Measurements from ENCODE around the gene MSH3.
"Not testable (repeated sequence)": the region's sequence is repeated elsewhere in the genome, so short reads cannot be mapped to it uniquely, and the experiment has no call there.

The MSH3 gene

GRCh38 chr5:80632700-80633099 is 21.8 kb upstream of the MSH3 start:
- no peaks in the 10 kb centered on the region for H3K27me3 Mint-ChIP-seq
- H3K36me3 Mint-ChIP-seq (ENCODE audit: low read depth): peaks cover 82% of the 10 kb centered on the region
- DNase-seq: no peak
- H3K9me3 Mint-ChIP-seq: no peaks in the 10 kb centered on the region
- H3K27ac Mint-ChIP-seq: no peak overlapping the region
- no peak overlapping the region for H3K4me3 Mint-ChIP-seq
- H3K4me1 Mint-ChIP-seq (ENCODE audit: low read depth): peaks cover 10% of the 10 kb centered on the region

DNA sequence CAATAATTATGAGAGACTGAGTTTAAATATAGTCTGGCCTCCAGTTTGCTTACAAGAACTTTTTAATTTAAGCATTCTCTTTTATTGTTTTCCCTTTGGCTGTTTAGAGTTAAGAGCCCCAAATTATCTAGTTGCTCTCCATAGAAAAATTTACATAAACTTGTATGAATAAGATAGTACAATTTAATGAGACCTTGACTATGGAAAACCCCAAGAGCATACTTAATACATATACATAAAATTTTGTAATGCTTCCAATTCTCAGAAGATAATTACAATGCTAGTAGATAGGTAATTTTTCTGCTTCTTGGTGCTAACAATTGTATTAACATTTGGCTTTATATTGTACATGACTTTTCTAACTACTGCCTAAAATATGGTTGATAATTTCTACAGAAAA is 20.3 kb upstream of the MSH3 start:
- Mint-ChIP-seq H3K27ac (peak overlapping the region; percentile 62), H3K4me3 (no peak overlapping the region), H3K27me3 (no peaks in the 10 kb centered on the region), H3K9me3 (no peaks in the 10 kb centered on the region), H3K36me3 (ENCODE audit: low read depth) (peaks cover 83% of the 10 kb centered on the region), H3K4me1 (ENCODE audit: low read depth) (peaks cover 17% of the 10 kb centered on the region)
- no peak for DNase-seq

GRCh38 chr5:80641353-80641752 is 13.1 kb upstream of the MSH3 start:
- peaks cover 13% of the 10 kb centered on the region for H3K36me3 Mint-ChIP-seq (ENCODE audit: low read depth)

GRCh38 chr5:80644900-80645299 is 9.6 kb upstream of the MSH3 start:
- H3K9me3 Mint-ChIP-seq: no peaks in the 10 kb centered on the region
- no peaks in the 10 kb centered on the region for H3K36me3 Mint-ChIP-seq (ENCODE audit: low read depth)
- H3K4me1 Mint-ChIP-seq (ENCODE audit: low read depth): peaks cover 14% of the 10 kb centered on the region
- H3K27me3 Mint-ChIP-seq: no peaks in the 10 kb centered on the region
- H3K4me3 Mint-ChIP-seq: no peak overlapping the region
- no peak for DNase-seq
- no peak overlapping the region for H3K27ac Mint-ChIP-seq

More at GRCh38 chr5:80641353-80641752, 13.1 kb upstream of the MSH3 start:
- no peak for DNase-seq
- Mint-ChIP-seq H3K9me3 (no peaks in the 10 kb centered on the region), H3K27me3 (no peaks in the 10 kb centered on the region), H3K4me1 (ENCODE audit: low read depth) (peaks cover 18% of the 10 kb centered on the region), H3K27ac (no peak overlapping the region), H3K4me3 (no peak overlapping the region)

- H3K4me1 Mint-ChIP-seq (ENCODE audit: low read depth): peaks cover 11% of the 10 kb centered on the region
- no peak for DNase-seq
- H3K27me3 Mint-ChIP-seq: no peaks in the 10 kb centered on the region
- H3K4me3 Mint-ChIP-seq: no peak overlapping the region
- H3K27ac Mint-ChIP-seq: no peak overlapping the region
- H3K9me3 Mint-ChIP-seq: no peaks in the 10 kb centered on the region
- no peaks in the 10 kb centered on the region for H3K36me3 Mint-ChIP-seq (ENCODE audit: low read depth)
Measured at GRCh38 chr5:80646926-80647325, 7.5 kb upstream of the MSH3 start.

DNA sequence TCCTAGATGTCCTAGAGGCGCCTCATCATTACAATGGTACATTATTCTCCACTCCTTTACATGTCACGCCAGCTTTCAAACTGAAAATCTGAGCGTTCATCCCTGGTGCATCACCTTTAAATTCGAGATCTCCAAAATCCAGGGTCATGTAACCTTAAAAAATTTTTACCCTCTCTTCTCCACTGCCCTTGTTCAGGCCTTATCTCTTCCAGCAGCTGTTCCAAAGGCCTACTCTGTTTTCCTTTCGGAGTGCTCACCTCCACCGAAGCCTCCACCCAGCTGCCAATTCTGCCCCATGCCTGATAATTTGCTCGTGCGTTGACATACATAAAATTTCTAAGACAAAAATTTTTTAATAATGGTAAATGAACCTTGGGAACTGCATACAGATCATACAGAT is 950 bp upstream of the MSH3 start:
- Mint-ChIP-seq H3K27me3 (no peaks in the 10 kb centered on the region), H3K9me3 (no peaks in the 10 kb centered on the region), H3K4me3 (no peak overlapping the region), H3K36me3 (ENCODE audit: low read depth) (peaks cover 45% of the 10 kb centered on the region), H3K27ac (peak overlapping the region; percentile 95), H3K4me1 (ENCODE audit: low read depth) (peaks cover 27% of the 10 kb centered on the region)
- DNase-seq: no peak

DNA sequence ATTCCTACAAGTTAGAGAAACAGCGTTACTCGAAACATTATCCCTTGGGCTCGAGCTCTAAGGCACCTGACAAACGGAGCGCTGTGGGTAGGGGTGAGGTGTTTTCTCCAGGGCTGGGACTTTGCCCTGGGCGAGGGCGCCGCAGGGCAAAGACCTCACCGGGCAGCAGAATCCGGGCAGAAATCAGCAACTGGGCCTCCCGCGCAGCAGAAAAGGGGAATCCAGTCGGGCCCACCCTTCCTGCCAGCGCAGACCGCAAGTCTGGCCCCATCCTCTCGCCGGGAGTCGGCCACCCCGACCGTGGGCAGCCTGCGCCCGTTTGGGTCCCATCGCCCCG is 430 bp upstream of the MSH3 start:
- Mint-ChIP-seq H3K27ac (peak overlapping the region; percentile 95), H3K4me3 (no peak overlapping the region), H3K4me1 (ENCODE audit: low read depth) (peaks cover 26% of the 10 kb centered on the region), H3K27me3 (no peaks in the 10 kb centered on the region), H3K9me3 (no peaks in the 10 kb centered on the region), H3K36me3 (ENCODE audit: low read depth) (peaks cover 48% of the 10 kb centered on the region)
- DNase-seq: no peak

- peaks cover 61% of the 10 kb centered on the region for H3K36me3 Mint-ChIP-seq (ENCODE audit: low read depth)
- H3K9me3 Mint-ChIP-seq: no peaks in the 10 kb centered on the region
- peaks cover 26% of the 10 kb centered on the region for H3K4me1 Mint-ChIP-seq (ENCODE audit: low read depth)
- H3K4me3 Mint-ChIP-seq: no peak overlapping the region
- H3K27ac Mint-ChIP-seq: peak overlapping the region; percentile 98
- DNase-seq: no peak
- no peaks in the 10 kb centered on the region for H3K27me3 Mint-ChIP-seq
Measured at GRCh38 chr5:80655231-80655774, 851 bp downstream of the MSH3 start.

DNA sequence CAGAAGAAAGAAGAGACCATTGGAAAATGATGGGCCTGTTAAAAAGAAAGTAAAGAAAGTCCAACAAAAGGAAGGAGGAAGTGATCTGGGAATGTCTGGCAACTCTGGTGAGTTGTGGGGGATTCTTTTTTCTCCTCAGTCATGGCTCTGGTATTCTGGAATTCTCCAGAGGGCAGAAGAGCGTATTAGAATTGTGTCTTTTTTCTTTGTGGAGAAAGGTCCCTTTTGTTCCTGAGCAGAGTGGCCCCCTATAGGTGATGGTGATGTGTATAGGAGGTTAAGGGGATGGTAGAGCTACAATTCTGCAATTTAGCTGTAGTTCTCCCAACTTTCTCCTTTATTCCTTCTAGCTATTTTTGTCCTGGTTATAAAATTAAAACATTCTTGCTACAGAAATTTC is 2.0 kb downstream of the MSH3 start:
- Mint-ChIP-seq H3K4me1 (ENCODE audit: low read depth) (peaks cover 32% of the 10 kb centered on the region), H3K4me3 (no peak overlapping the region), H3K27me3 (no peaks in the 10 kb centered on the region), H3K27ac (peak overlapping the region; percentile 98), H3K36me3 (ENCODE audit: low read depth) (peaks cover 72% of the 10 kb centered on the region), H3K9me3 (no peaks in the 10 kb centered on the region)
- no peak for DNase-seq

DNA sequence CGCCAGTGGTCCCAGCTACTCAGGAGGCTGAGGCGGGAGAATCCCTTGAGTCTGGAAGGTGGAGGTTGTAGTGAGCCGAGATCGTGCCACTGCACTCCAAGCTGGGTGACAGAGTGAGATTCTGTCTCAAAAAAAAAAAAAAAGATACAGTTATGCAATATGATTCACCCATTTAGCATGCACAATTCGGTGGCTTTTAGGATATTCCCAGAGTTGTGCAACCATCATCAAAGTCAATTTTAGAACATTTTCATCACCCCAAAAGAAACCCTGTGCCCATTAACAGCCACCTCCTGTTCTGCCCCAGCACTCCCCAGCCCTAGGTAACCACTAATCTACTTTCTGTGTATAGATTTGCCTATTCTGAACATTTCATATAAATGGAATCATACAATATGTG is 4.7 kb downstream of the MSH3 start:
- H3K4me1 Mint-ChIP-seq (ENCODE audit: low read depth): peaks cover 37% of the 10 kb centered on the region
- DNase-seq: no peak
- H3K27ac Mint-ChIP-seq: no peak overlapping the region

DNA sequence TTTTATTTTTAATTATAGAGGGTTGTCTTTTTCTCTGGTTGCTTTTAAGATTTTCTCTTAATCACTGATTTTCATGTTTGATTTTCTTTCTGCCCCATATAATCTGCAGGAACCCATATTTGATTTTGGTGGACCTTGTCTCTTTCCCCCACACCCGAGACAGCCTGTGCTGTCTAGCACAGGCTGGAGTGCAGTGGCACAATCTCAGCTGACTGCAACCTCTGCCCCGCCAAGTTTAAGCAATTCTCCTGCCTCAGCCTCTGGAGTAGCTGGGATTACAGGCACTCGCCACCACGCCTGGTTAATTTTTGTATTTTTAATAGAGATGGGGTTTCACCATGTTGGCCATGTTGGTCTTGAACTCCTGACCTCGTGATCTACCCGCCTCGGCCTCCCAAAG is 6.2 kb downstream of the MSH3 start:
- H3K4me3 Mint-ChIP-seq, H3K27ac Mint-ChIP-seq, DNase-seq, H3K9me3 Mint-ChIP-seq, H3K27me3 Mint-ChIP-seq: not testable (repeated sequence)
- Mint-ChIP-seq H3K36me3 (ENCODE audit: low read depth) (peaks cover 94% of the 10 kb centered on the region), H3K4me1 (ENCODE audit: low read depth) (peaks cover 43% of the 10 kb centered on the region)

More for the DNA sequence above, 4.7 kb downstream of the MSH3 start:
- H3K36me3 Mint-ChIP-seq (ENCODE audit: low read depth): peaks cover 85% of the 10 kb centered on the region
- no peaks in the 10 kb centered on the region for H3K27me3 Mint-ChIP-seq
- H3K4me3 Mint-ChIP-seq: no peak overlapping the region
- H3K9me3 Mint-ChIP-seq: no peaks in the 10 kb centered on the region

DNA sequence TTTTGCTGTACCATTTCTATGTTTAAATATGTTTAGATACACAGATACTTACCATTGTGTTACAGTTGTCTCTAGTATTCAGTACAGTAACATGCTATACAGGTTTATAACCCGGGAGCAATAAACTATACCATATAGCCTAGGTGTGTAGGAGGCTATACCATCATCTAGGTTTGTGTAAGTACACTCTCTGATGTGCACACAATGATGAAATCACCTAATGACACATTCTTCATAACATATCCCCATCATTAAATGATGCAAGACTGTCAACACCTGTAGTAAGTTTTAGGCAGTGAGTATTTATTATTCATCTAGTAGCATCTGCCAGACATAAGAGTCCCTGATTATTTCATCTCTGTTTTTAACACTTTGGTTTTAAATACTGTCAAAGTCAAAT is 7.7 kb downstream of the MSH3 start:
- H3K27me3 Mint-ChIP-seq: no peaks in the 10 kb centered on the region
- no peak overlapping the region for H3K27ac Mint-ChIP-seq
- DNase-seq: no peak
- peaks cover 39% of the 10 kb centered on the region for H3K4me1 Mint-ChIP-seq (ENCODE audit: low read depth)
- H3K4me3 Mint-ChIP-seq: no peak overlapping the region
- H3K9me3 Mint-ChIP-seq: no peaks in the 10 kb centered on the region
- peaks cover 95% of the 10 kb centered on the region for H3K36me3 Mint-ChIP-seq (ENCODE audit: low read depth)

GRCh38 chr5:80665057-80665456 is 10.6 kb downstream of the MSH3 start:
- H3K27ac Mint-ChIP-seq: no peak overlapping the region
- H3K4me1 Mint-ChIP-seq (ENCODE audit: low read depth): peaks cover 43% of the 10 kb centered on the region
- H3K9me3 Mint-ChIP-seq: no peaks in the 10 kb centered on the region
- no peaks in the 10 kb centered on the region for H3K27me3 Mint-ChIP-seq
- no peak for DNase-seq
- H3K4me3 Mint-ChIP-seq: no peak overlapping the region
- H3K36me3 Mint-ChIP-seq (ENCODE audit: low read depth): peaks cover 89% of the 10 kb centered on the region

DNA sequence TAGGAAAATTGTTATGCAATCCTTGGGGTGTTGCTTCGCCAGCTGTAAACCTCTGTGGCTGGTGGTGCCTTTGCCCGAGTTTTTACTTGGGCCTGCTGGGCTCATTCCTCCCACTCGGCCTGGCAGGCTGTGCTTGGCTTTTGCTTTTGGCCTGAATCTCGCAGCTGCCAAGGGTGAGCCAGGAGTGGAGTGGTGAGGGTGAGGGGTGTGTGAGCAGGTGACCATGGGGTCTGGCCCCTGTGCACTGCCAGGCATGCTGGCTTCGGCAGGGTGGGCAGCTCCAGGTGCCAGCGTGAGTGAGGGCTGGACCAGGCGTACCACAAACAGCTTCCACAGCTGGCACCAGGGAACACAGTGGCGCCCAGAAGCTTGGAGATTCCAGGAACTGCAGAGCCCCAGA is 12.9 kb downstream of the MSH3 start:
- Mint-ChIP-seq H3K27ac (no peak overlapping the region), H3K4me1 (ENCODE audit: low read depth) (peaks cover 32% of the 10 kb centered on the region), H3K9me3 (no peaks in the 10 kb centered on the region), H3K27me3 (no peaks in the 10 kb centered on the region), H3K36me3 (ENCODE audit: low read depth) (peaks cover 87% of the 10 kb centered on the region), H3K4me3 (no peak overlapping the region)
- no peak for DNase-seq

DNA sequence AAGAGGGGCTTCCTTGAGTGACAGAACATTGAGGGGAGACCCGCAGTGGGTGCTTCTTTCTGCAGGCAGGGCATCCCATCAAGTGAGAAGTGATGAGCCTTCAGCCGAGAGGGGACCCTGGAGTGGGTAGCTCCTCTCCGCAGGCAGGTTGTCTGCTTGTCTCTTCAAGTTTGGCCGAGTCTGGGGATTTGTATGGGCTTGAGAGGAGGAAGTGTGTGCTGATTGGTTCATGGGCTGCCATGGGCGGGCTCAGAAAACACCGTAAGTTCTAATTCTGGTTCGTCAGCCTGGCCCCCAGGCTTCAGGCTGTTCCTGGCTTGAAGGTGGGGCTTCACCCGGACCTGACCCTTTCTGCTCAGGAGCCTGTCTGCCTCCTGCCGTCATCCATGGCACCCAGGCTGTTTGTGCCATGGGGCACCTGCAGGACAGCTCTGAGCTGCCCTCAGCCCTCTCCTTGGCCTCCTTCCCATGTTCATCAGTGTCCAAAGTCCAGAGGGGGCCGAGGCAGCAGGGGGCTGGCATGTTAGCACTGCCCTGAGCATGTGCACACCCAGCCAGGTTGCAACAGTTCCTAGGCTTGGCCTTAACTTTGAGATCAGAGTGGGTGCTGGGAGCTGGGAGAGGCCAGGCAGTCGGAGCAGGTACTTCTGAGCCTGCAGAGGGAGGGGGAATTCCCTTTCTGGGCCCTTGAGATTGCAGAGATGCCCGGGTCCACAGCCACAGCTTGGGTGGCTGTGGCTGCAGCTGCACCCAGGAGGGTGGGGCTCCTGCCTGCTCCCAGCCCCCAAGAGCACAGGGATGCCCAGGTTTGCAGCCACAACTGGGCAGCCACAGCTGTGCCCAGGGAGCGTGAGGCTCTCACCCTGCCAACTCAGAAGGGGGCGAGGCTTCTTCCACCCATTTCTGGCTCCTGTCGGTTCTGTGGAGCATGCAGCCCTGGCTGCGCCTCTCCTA is 13.8 kb downstream of the MSH3 start:
- H3K4me3 Mint-ChIP-seq: no peak overlapping the region
- H3K27ac Mint-ChIP-seq: no peak overlapping the region
- peaks cover 87% of the 10 kb centered on the region for H3K36me3 Mint-ChIP-seq (ENCODE audit: low read depth)

More for the DNA sequence above, 13.8 kb downstream of the MSH3 start:
- H3K4me1 Mint-ChIP-seq (ENCODE audit: low read depth): peaks cover 30% of the 10 kb centered on the region
- no peak for DNase-seq
- H3K27me3 Mint-ChIP-seq: no peaks in the 10 kb centered on the region
- no peaks in the 10 kb centered on the region for H3K9me3 Mint-ChIP-seq

Measured in activated T-cell treated with anti-CD3 and anti-CD28 coated beads, Interleukin-2, amount 50 U/mL, for 24 hours (primary cell).